DOHH2 (cell line): ENCODE results near the gene NEK11.

Experiments
- H3F3A ChIP-seq: fragments of 200-600 bp; sonication (generic), shearing (Covaris generic); 2 replicates; pipeline ENCODE4 v1.6.0; 2016; ENCODE audit warnings: antibody characterized with exemption, mild to moderate bottlenecking; ENCODE audit not compliant: control insufficient read depth, insufficient read depth
- H3K27ac ChIP-seq: fragments of 200-600 bp; sonication (generic); 2 replicates; pipeline ENCODE4 v1.5.1; 2014; ENCODE audit warnings: low read depth, mild to moderate bottlenecking, low read length, moderate library complexity
- H3K27me3 ChIP-seq: fragments of 200-600 bp; sonication (generic); 2 replicates; pipeline ENCODE4 v1.6.1; 2014; ENCODE audit warnings: mild to moderate bottlenecking, low read length, mixed read lengths; ENCODE audit not compliant: control insufficient read depth
- H3K36me3 ChIP-seq: fragments of 200-600 bp; sonication (generic); 2 replicates; pipeline ENCODE4 v1.6.1; 2014; ENCODE audit warnings: mild to moderate bottlenecking, low read length, moderate library complexity, mixed read lengths; ENCODE audit not compliant: control insufficient read depth
- H3K4me1 ChIP-seq: fragments of 200-600 bp; sonication (generic); 2 replicates; pipeline ENCODE4 v1.6.1; 2014; ENCODE audit warnings: mild to moderate bottlenecking, low read length, mixed read lengths; ENCODE audit not compliant: control insufficient read depth
- H3K4me2 ChIP-seq: fragments of 200-600 bp; sonication (generic); 2 replicates; pipeline ENCODE4 v1.6.0; 2014; ENCODE audit warnings: mild to moderate bottlenecking, low read length, moderate library complexity
- H3K4me3 ChIP-seq: fragments of 200-600 bp; sonication (generic); 2 replicates; pipeline ENCODE4 v1.5.1; 2014; ENCODE audit warnings: mild to moderate bottlenecking, low read length, mixed read lengths
- H3K79me2 ChIP-seq: fragments of 200-600 bp; sonication (generic); 2 replicates; pipeline ENCODE4 v1.6.1; 2014; ENCODE audit warnings: mild to moderate bottlenecking, low read length, mixed read lengths; ENCODE audit not compliant: control insufficient read depth
- H3K9me2 ChIP-seq: fragments of 200-600 bp; sonication (generic); replicated peaks from 2 replicates; pipeline ENCODE4 v1.6.1; 2014; ENCODE audit warnings: mild to moderate bottlenecking, low read length, mixed read lengths; ENCODE audit not compliant: control insufficient read depth
- H3K9me3 ChIP-seq: fragments of 200-600 bp; sonication (generic); 2 replicates; pipeline ENCODE4 v1.6.1; 2014; ENCODE audit warnings: antibody characterized with exemption, low read length, mixed read lengths; ENCODE audit not compliant: control insufficient read depth, insufficient read depth
- H4K20me1 ChIP-seq: fragments of 200-600 bp; sonication (generic); 2 replicates; pipeline ENCODE4 v1.6.0; 2014; ENCODE audit warnings: low read depth, mild to moderate bottlenecking, antibody characterized with exemption, low read length, moderate library complexity; ENCODE audit not compliant: control insufficient read depth, insufficient read depth
- EZH2phosphoT487 ChIP-seq: fragments of 200-600 bp; sonication (generic); IDR thresholded peaks from 2 replicates; pipeline ENCODE4 v1.6.1; 2017; ENCODE audit warnings: borderline replicate concordance, mild to moderate bottlenecking, antibody characterized with exemption, low read length, moderate library complexity, mixed read lengths
- TF ChIP-seq, protein P1 (sequence below): fragments of 200-600 bp; sonication (generic); IDR thresholded peaks from one replicate; pipeline ENCODE4 v1.5.1; 2014; ENCODE audit warnings: antibody characterized with exemption, mild to moderate bottlenecking, low read depth, low read length; ENCODE audit not compliant: poor library complexity, severe bottlenecking

The NEK11 gene

GRCh38 chr3:131001071-131001470, 25.6 kb upstream of the NEK11 start:
- H4K20me1 ChIP-seq = no peaks in the 10 kb centered on the region
- H3K79me2 ChIP-seq = no peaks in the 10 kb centered on the region
- no peaks in the 10 kb centered on the region for H3K27me3 ChIP-seq
- H3F3A ChIP-seq = no peaks in the 10 kb centered on the region
- TF ChIP-seq EZH2phosphoT487 = no peak
- TF ChIP-seq, protein P1, sequence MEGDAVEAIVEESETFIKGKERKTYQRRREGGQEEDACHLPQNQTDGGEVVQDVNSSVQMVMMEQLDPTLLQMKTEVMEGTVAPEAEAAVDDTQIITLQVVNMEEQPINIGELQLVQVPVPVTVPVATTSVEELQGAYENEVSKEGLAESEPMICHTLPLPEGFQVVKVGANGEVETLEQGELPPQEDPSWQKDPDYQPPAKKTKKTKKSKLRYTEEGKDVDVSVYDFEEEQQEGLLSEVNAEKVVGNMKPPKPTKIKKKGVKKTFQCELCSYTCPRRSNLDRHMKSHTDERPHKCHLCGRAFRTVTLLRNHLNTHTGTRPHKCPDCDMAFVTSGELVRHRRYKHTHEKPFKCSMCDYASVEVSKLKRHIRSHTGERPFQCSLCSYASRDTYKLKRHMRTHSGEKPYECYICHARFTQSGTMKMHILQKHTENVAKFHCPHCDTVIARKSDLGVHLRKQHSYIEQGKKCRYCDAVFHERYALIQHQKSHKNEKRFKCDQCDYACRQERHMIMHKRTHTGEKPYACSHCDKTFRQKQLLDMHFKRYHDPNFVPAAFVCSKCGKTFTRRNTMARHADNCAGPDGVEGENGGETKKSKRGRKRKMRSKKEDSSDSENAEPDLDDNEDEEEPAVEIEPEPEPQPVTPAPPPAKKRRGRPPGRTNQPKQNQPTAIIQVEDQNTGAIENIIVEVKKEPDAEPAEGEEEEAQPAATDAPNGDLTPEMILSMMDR = no peak
- no peaks in the 10 kb centered on the region for H3K4me1 ChIP-seq
- no peak overlapping the region for H3K27ac ChIP-seq
- H3K4me3 ChIP-seq = no peak overlapping the region
- H3K9me2 ChIP-seq = no peaks in the 10 kb centered on the region
- peaks cover 56% of the 10 kb centered on the region for H3K36me3 ChIP-seq
- H3K4me2 ChIP-seq = no peak overlapping the region
- no peaks in the 10 kb centered on the region for H3K9me3 ChIP-seq

GRCh38 chr3:131004603-131005002, 22.1 kb upstream of the NEK11 start:
- Histone ChIP-seq H3K9me2 (no peaks in the 10 kb centered on the region), H3K79me2 (no peaks in the 10 kb centered on the region), H3K4me1 (no peaks in the 10 kb centered on the region), H4K20me1 (no peaks in the 10 kb centered on the region), H3K4me3 (no peak overlapping the region), H3K9me3 (no peaks in the 10 kb centered on the region), H3K36me3 (peaks cover 35% of the 10 kb centered on the region), H3K27me3 (no peaks in the 10 kb centered on the region), H3F3A (no peaks in the 10 kb centered on the region), H3K4me2 (no peak overlapping the region), H3K27ac (no peak overlapping the region)
- TF ChIP-seq EZH2phosphoT487 = no peak
- TF ChIP-seq, protein P1 = no peak

GRCh38 chr3:131007256-131007655, 19.4 kb upstream of the NEK11 start:
- Histone ChIP-seq H3K4me3 (no peak overlapping the region), H3K4me2 (no peak overlapping the region), H3K79me2 (no peaks in the 10 kb centered on the region), H4K20me1 (no peaks in the 10 kb centered on the region), H3K9me2 (no peaks in the 10 kb centered on the region), H3K27me3 (no peaks in the 10 kb centered on the region), H3K27ac (no peak overlapping the region), H3F3A (no peaks in the 10 kb centered on the region), H3K4me1 (no peaks in the 10 kb centered on the region), H3K9me3 (no peaks in the 10 kb centered on the region), H3K36me3 (peaks cover 29% of the 10 kb centered on the region)
- TF ChIP-seq, protein P1 = no peak
- TF ChIP-seq EZH2phosphoT487 = no peak

DNA sequence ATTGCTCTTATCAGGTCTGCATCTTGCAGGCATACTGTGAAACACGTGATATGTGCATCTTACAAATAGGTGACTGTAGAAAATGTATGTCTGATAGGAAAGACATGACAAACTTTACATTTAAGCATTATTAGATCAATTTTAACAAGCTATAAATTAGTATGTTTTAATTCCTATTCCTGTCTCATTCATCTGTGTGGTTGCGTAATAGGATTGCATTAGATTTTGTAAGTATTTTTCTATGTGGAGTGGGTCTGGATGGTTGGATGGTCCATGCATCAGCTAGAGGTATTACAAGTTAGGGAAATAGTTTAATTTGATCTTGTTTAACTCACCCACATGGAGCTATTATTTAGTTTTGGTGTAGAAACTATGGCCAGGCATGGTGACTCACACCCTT, 18.9 kb upstream of the NEK11 start:
- H3K4me2 ChIP-seq = no peak overlapping the region
- peaks cover 25% of the 10 kb centered on the region for H3K36me3 ChIP-seq
- H3K4me3 ChIP-seq = no peak overlapping the region
- no peaks in the 10 kb centered on the region for H3K4me1 ChIP-seq
- H3K9me2 ChIP-seq = no peaks in the 10 kb centered on the region
- TF ChIP-seq, protein P1 = no peak
- no peak for TF ChIP-seq EZH2phosphoT487
- no peaks in the 10 kb centered on the region for H3K27me3 ChIP-seq
- H3K9me3 ChIP-seq = no peaks in the 10 kb centered on the region
- no peaks in the 10 kb centered on the region for H4K20me1 ChIP-seq
- no peaks in the 10 kb centered on the region for H3K79me2 ChIP-seq
- H3K27ac ChIP-seq = no peak overlapping the region
- H3F3A ChIP-seq = no peaks in the 10 kb centered on the region
